ENCODE data around the gene FAF1.

DNA sequence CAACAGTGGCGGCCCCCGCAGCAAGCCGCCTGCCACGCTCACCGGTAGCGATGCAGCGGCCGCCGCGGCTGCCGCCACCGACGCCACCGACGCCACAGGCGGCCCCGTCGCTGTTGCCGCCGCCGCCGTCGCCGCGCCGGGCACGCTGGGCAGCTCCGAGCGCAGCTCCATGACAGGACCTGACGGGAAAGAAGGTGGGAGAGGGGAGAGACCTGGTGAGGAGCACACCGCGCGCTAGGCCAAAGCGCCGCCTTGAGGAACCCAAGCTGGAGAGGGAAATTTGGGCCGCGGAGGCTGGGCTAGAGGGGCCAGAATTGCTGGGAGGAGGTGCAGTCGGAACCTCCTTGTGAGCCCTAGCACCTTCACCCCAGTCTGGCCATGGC lies 538.7 kb downstream of the FAF1 start:
- TF ChIP-seq EGR1 (IDR thresholded peaks at IDR 0.05) (no peak), USF1 (IDR thresholded peaks at IDR 0.05) (no peak), RAD21 (IDR thresholded peaks at IDR 0.05; ENCODE audit: low read depth) (no peak), MAX (IDR thresholded peaks at IDR 0.05) (no peak), TAF1 (IDR thresholded peaks at IDR 0.05; ENCODE audit: low read depth) (no peak), CREB1 (IDR thresholded peaks at IDR 0.05; ENCODE audit: low read depth) (no peak), ZBTB7A (IDR thresholded peaks at IDR 0.05; ENCODE audit: low read depth) (no peak), TEAD4 (IDR thresholded peaks at IDR 0.05) (no peak)
